MM.1S (cell line): ENCODE data around the gene HES5.

Source experiments
- DNase-seq: peaks from one replicate; pipeline ENCODE4 v3.0.0-alpha.2; 2015
- H2AFZ ChIP-seq: fragments of 300-600 bp; sonication (generic); 2 replicates; pipeline ENCODE4 v1.6.0; 2016; ENCODE audit warnings: antibody characterized with exemption, low read length
- H3F3A ChIP-seq: fragments of 300-600 bp; sonication (generic); 2 replicates; pipeline ENCODE4 v1.6.1; 2016; ENCODE audit warnings: mild to moderate bottlenecking, antibody characterized with exemption, low read length, moderate library complexity, mixed read lengths; ENCODE audit not compliant: insufficient read depth
- H3K27ac ChIP-seq: fragments of 300-600 bp; sonication (generic); 2 replicates; pipeline ENCODE4 v1.5.1; 2016; ENCODE audit warnings: mild to moderate bottlenecking, low read length
- H3K27me3 ChIP-seq: fragments of 300-600 bp; sonication (generic); replicated peaks from 2 replicates; pipeline ENCODE4 v1.6.0; 2016; ENCODE audit warnings: low read length; ENCODE audit not compliant: insufficient read depth
- H3K36me3 ChIP-seq: fragments of 300-600 bp; sonication (generic); replicated peaks from 2 replicates; pipeline ENCODE4 v1.6.1; 2016; ENCODE audit warnings: mild to moderate bottlenecking, low read length, mixed read lengths; ENCODE audit not compliant: insufficient read depth
- H3K4me1 ChIP-seq: fragments of 300-600 bp; sonication (generic); 2 replicates; pipeline ENCODE4 v1.6.1; 2016; ENCODE audit warnings: low read length, mixed read lengths
- H3K4me2 ChIP-seq: fragments of 300-600 bp; sonication (generic); 2 replicates; pipeline ENCODE4 v1.6.0; 2016; ENCODE audit warnings: low read depth, low read length
- H3K4me3 ChIP-seq: fragments of 300-600 bp; sonication (generic); 2 replicates; pipeline ENCODE4 v1.5.1; 2016; ENCODE audit warnings: low read length, mixed read lengths
- H3K79me2 ChIP-seq: fragments of 300-600 bp; sonication (generic); 2 replicates; pipeline ENCODE4 v1.6.1; 2016; ENCODE audit warnings: mixed run types, low read length, mixed read lengths
- H3K9ac ChIP-seq: fragments of 300-600 bp; sonication (generic); 2 replicates; pipeline ENCODE4 v1.6.1; 2016; ENCODE audit warnings: low read length, mixed read lengths
- H3K9me2 ChIP-seq: fragments of 300-600 bp; sonication (generic); replicated peaks from 2 replicates; pipeline ENCODE4 v1.6.1; 2016; ENCODE audit warnings: mild to moderate bottlenecking, low read length, mixed read lengths; ENCODE audit not compliant: insufficient read depth
- H3K9me3 ChIP-seq: fragments of 300-600 bp; sonication (generic); replicated peaks from 2 replicates; pipeline ENCODE4 v1.6.1; 2016; ENCODE audit warnings: mild to moderate bottlenecking, low read length, mixed read lengths; ENCODE audit not compliant: insufficient read depth
- H4K20me1 ChIP-seq: fragments of 300-600 bp; sonication (generic); 2 replicates; pipeline ENCODE4 v1.6.1; 2016; ENCODE audit warnings: mild to moderate bottlenecking, low read length, moderate library complexity, mixed read lengths; ENCODE audit not compliant: insufficient read depth
- EZH2 ChIP-seq: fragments of 300-600 bp; sonication (generic); optimal IDR thresholded peaks from 2 replicates; pipeline ENCODE3; 2017; ENCODE audit warnings: low read depth, mild to moderate bottlenecking, antibody characterized with exemption, low read length, mixed read lengths
- EZH2phosphoT487 ChIP-seq: fragments of 300-600 bp; sonication (generic); IDR thresholded peaks from 2 replicates; pipeline ENCODE4 v1.6.1; 2018; ENCODE audit warnings: antibody characterized with exemption, low read length
- TF ChIP-seq, protein P1 (sequence below): fragments of 300-600 bp; sonication (generic); IDR thresholded peaks from 2 replicates; pipeline ENCODE4 v1.5.1; 2016; ENCODE audit warnings: antibody characterized with exemption, low read length, mixed read lengths

Gene HES5

DNA sequence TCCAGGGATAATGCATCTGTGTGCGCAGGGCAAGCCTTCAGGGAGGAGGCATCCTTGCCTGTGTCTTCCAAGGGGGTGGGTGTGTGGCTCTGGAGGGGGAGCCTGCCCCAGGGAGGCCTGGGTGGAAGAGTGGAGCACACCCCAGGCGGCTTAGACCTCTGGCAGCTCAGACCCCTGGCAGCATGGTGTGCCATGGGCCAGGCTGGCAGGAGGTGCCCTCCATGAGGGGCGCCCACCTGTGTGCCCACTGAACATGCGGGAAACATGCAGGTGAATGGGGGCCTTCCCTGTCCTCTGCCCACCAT lies 2.6 kb downstream of the HES5 start:
- Histone ChIP-seq H3K4me1 (peaks cover 13% of the 10 kb centered on the region), H2AFZ (no peak overlapping the region), H3K4me3 (no peak overlapping the region), H3K36me3 (no peaks in the 10 kb centered on the region), H3K27me3 (peaks cover 51% of the 10 kb centered on the region), H3K4me2 (no peak overlapping the region), H3K79me2 (peaks cover 35% of the 10 kb centered on the region), H3F3A (no peaks in the 10 kb centered on the region), H3K27ac (no peak overlapping the region), H3K9me3 (no peaks in the 10 kb centered on the region), H3K9me2 (no peaks in the 10 kb centered on the region), H4K20me1 (peaks cover 19% of the 10 kb centered on the region; the same call in 1 of the 2 replicates), H3K9ac (no peak overlapping the region)
- TF ChIP-seq, protein P1, sequence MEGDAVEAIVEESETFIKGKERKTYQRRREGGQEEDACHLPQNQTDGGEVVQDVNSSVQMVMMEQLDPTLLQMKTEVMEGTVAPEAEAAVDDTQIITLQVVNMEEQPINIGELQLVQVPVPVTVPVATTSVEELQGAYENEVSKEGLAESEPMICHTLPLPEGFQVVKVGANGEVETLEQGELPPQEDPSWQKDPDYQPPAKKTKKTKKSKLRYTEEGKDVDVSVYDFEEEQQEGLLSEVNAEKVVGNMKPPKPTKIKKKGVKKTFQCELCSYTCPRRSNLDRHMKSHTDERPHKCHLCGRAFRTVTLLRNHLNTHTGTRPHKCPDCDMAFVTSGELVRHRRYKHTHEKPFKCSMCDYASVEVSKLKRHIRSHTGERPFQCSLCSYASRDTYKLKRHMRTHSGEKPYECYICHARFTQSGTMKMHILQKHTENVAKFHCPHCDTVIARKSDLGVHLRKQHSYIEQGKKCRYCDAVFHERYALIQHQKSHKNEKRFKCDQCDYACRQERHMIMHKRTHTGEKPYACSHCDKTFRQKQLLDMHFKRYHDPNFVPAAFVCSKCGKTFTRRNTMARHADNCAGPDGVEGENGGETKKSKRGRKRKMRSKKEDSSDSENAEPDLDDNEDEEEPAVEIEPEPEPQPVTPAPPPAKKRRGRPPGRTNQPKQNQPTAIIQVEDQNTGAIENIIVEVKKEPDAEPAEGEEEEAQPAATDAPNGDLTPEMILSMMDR, result no peak
- DNase-seq, result no peak

DNA sequence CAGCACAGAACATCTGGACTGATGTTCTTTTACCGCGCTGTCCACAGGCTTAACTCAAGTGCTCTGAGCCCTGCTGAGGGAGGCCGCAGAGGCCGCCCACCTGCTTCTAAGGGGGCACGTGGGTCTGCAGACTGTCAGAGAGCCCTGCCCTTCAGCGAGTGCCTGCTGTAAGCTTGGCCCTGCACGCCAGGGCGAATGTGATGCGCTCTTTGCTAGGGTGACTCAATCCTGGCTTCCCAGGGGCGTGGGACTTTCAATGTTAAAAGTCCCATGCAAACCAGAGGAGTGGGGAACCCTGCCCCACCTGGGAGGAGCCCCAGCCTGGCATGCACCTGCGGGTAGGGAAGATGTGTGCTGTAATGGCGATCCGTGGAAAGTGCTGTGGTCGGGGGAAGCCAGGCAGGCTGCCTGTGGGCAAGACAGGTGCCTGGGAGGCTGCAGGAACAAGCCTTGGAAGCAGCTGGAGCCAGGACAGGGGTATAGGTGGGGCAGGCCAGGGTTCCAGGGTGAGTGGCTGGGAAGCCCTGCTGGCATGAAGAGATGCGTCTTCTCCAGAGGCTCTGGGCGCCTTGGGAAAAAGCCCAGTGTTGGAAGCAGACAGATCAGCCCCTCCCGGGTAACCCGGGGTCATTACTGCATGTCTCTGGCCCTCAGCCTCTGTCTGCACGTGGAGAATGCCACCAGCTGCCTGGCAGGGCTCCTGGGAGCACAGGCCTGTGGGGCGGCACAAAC lies 3.1 kb downstream of the HES5 start:
- Histone ChIP-seq H3K4me1 (peaks cover 13% of the 10 kb centered on the region), H3K9ac (no peak overlapping the region), H3K36me3 (no peaks in the 10 kb centered on the region), H3K79me2 (peaks cover 40% of the 10 kb centered on the region), H3K9me3 (no peaks in the 10 kb centered on the region), H3K27me3 (peaks cover 46% of the 10 kb centered on the region), H3K27ac (no peak overlapping the region), H2AFZ (peak overlapping the region; percentile 43; the same call in 1 of the 2 replicates), H3K4me3 (peak overlapping the region; percentile 51), H3K9me2 (no peaks in the 10 kb centered on the region), H3K4me2 (peak overlapping the region; percentile 61), H4K20me1 (peaks cover 23% of the 10 kb centered on the region; the same call in 1 of the 2 replicates), H3F3A (no peaks in the 10 kb centered on the region)
- no peak for DNase-seq
- TF ChIP-seq, protein P1, result no peak
- TF ChIP-seq EZH2phosphoT487 (no peak), EZH2 (no peak)

- H2AFZ ChIP-seq, result peak within 1 kb of the TSS; percentile 43; the same call in 1 of the 2 replicates
- peaks cover 38% of the 10 kb centered on the region for H3K27me3 ChIP-seq
- no peaks in the 10 kb centered on the region for H3K9me2 ChIP-seq
- peak within 1 kb of the TSS; percentile 92 for H3K4me3 ChIP-seq
- peaks cover 24% of the 10 kb centered on the region; the same call in 1 of the 2 replicates for H4K20me1 ChIP-seq
- H3K4me2 ChIP-seq, result peak within 1 kb of the TSS; percentile 95
- H3K79me2 ChIP-seq, result peaks cover 49% of the 10 kb centered on the region
- peaks cover 13% of the 10 kb centered on the region for H3K4me1 ChIP-seq
- no peaks in the 10 kb centered on the region; the same call in 1 of the 2 replicates for H3K36me3 ChIP-seq
- no peaks in the 10 kb centered on the region for H3K9me3 ChIP-seq
- H3K27ac ChIP-seq, result no peak within 1 kb of the TSS
- TF ChIP-seq, protein P1, result no peak
- TF ChIP-seq EZH2, result no peak
- TF ChIP-seq EZH2phosphoT487, result no peak
- H3K9ac ChIP-seq, result peak within 1 kb of the TSS; percentile 78
- H3F3A ChIP-seq, result no peaks in the 10 kb centered on the region
- peak; percentile 96 for DNase-seq
Observed at GRCh38 chr1:2525920-2526823, 3.9 kb downstream of the HES5 start, which contains the start of gene PANK4. PANK4 (minus strand) TSS chr1:2526596; CDS start chr1:2526587, 9 bp downstream.
